Measurements from ENCODE around the gene TRAPPC5. TPM values are rescaled to one million over a fixed set of nuclear protein-coding genes. Genes with fewer than 3 reads are reported as not detected.

Gene TRAPPC5
- total RNA-seq, 2 donors from 2014 or later, result 71.9 to 83.5 TPM

- intact Hi-C loops (cut with DNase I), result no loop called here
- DNase-seq (ENCODE audit: low spot score), result no peak
Measured at GRCh38 chr19:7644550-7644877, 36.1 kb upstream of the TRAPPC5 start.

DNA sequence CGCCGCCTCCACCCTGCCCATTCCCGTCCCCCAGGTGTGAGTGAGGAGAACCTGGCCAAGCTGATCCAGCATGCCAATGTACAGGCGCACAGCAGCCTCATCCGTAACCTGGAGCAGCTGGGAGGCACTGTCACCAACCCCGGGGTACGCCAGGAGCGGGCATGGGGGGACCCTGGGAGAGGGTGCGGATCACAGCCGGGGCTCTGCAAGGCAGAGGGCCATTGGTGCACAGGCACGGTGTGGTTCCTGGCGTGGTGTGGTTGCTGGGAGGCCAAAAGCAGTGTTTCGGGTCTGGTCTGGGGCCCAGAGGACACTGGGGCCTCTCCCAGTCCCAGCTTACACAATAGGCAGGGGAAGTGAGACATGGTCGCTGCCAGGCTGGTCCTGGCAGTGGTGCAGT lies 35.5 kb upstream of the TRAPPC5 start:
- DNase-seq (ENCODE audit: low spot score), result no peak
- intact Hi-C loops (cut with DNase I), result no loop called here

GRCh38 chr19:7645656-7646425 lies 34.8 kb upstream of the TRAPPC5 start:
- DNase-seq (ENCODE audit: low spot score), result no peak
- intact Hi-C loops (cut with DNase I), result no loop called here

DNA sequence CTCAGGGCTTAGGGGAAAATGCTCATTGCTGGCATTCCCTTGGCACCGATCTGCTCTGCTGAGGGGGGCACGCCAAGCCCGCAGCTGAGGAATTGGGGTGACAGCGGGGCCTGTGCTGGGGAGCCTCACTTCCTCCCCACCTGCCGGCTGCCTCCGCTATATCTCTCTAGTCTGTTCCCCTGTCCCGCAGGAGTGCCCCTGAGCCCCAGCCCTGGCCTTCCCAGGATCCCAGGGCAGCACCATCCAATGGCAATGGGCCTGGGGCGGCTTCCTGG lies 34.3 kb upstream of the TRAPPC5 start:
- DNase-seq (ENCODE audit: low spot score), result no peak
- intact Hi-C loops (cut with DNase I), result no loop called here

- intact Hi-C loops (cut with DNase I), result no loop called here
Measured at GRCh38 chr19:7647156-7647555, 33.5 kb upstream of the TRAPPC5 start.

DNA sequence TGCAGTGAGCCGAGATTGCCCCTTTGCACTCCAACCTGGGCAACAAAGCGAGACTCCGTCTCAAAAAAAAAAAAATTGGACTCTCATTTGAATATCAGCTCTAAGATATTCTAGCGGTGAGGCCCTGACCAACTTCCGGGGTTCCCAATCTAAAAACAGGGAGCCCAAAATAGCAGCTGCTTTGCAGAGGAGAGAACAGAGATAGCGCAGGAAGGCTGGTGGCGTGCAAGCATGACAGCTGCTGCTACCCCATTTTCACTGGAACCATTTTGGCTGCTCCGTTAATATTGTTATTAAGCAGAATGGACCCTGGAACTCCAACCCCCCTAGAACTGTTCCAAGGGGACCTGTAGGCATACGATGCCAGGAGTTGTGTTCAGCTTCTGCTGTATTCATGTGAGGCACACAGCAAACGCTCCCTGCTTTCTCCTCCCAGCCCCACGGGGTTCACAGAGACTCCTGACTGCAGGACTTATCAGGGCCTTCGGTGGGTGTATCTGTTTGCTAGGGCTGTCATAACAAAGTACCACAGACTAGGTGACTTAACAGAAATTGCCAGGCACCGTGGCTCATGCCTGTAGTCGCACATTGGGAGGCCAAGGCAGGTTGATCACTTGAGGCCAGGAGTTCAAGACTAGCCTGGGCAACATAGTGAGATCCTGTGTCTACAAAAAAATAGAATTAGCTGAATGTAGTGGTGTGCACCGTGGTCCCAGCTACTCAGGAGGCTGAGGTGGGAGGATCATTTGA lies 32.2 kb upstream of the TRAPPC5 start:
- no peak for DNase-seq (ENCODE audit: low spot score)
- intact Hi-C loops (cut with DNase I), result no loop called here

More at GRCh38 chr19:7647156-7647555, 33.5 kb upstream of the TRAPPC5 start:
- DNase-seq (ENCODE audit: low spot score), result no peak

- no peak for DNase-seq (ENCODE audit: low spot score)
- intact Hi-C loops (cut with DNase I), result loop anchor here in 1 of 2 donors (5.0 kb wide), 1 partner anchor 152 kb away; no protein-coding TSS in a partner anchor
Measured at GRCh38 chr19:7650148-7650547, 30.5 kb upstream of the TRAPPC5 start.

DNA sequence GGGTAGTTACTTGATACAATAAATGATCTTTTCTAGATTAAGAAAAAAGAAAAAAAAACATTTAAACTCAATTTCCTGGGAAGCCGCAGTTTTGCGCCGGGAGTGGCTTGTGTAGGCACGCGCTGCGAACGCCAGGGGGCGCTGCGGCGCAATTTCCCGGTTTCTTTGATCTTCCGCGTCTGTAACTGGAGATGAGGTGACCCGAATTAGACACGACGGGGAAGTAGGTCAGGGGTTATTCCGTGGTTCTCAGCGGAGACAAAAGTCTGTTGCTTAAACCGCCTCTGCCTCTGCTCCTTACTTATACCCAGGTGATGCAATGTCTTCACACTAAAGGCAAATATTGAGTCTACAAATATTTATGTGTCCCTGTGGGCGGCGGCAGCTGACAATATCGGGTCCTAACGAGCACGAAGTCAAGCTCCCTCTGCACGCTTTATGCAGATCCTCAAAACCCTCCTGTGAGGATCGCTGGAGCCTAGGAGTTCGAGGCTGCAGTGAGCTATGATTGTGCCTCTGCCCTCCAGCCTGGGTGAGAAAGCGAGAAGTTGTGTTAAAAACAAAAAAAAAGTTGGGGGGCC lies 28.5 kb upstream of the TRAPPC5 start:
- peak; percentile 96 for DNase-seq (ENCODE audit: low spot score)
- intact Hi-C loops (cut with DNase I), result loop anchor here in 1 of 2 donors (5.0 kb wide), 1 partner anchor 150 kb away; no protein-coding TSS in a partner anchor

DNA sequence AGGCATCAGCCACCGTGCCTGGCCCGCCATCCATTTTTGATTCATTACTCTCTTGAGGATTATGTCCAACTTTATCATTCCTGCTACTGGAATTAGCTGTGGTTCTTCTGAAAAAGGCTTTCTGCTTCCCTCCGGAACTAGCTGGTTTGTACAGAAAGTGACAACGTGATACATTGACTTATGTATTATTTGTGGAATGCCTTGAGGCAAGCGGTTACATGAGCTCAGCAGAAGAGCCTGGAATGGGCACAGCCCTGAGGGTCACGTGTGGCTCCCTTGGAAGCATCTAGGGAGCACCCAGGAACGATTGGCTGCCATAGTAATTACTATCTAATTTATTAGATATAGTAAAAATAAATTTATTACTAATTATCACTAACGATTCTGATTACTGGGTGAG lies 26.2 kb upstream of the TRAPPC5 start:
- intact Hi-C loops (cut with DNase I), result loop anchor here in 1 of 2 donors (5.0 kb wide), 1 partner anchor 148 kb away; no protein-coding TSS in a partner anchor
- DNase-seq (ENCODE audit: low spot score), result no peak

- intact Hi-C loops (cut with DNase I), result no loop called here
- DNase-seq (ENCODE audit: low spot score), result no peak
Measured at GRCh38 chr19:7655581-7655980, 25.1 kb upstream of the TRAPPC5 start.

DNA sequence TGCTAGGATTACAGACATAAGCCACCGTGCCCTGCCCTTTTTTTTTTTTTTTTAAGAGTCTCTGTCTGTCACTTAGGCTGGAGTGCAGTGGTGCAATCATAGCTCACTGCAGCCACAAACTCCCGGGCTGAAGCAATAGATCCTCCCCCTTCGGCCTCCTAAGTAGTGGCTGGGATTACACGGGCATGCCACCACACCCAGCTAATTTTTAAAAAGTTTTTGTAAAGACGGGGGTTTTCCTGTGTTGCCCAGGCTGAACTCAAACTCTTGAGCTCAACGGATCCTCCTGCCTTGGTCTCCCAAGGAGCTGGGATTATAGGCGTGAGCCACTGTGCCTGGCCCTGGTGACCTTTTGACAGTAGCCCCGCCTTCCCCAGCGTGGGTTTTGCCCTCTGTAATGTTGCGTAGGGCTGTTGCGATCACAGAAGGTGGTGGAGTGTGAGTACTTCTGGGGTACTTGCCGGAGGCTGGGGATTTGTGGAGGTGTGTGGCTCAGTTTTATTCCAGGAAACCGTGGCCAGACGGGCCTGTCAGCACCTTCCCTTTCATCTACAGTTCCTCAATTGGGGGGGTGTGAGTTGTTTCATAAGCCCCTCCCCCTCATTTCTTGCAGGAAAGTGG lies 23.4 kb upstream of the TRAPPC5 start:
- intact Hi-C loops (cut with DNase I), result no loop called here
- DNase-seq (ENCODE audit: low spot score), result no peak

DNA sequence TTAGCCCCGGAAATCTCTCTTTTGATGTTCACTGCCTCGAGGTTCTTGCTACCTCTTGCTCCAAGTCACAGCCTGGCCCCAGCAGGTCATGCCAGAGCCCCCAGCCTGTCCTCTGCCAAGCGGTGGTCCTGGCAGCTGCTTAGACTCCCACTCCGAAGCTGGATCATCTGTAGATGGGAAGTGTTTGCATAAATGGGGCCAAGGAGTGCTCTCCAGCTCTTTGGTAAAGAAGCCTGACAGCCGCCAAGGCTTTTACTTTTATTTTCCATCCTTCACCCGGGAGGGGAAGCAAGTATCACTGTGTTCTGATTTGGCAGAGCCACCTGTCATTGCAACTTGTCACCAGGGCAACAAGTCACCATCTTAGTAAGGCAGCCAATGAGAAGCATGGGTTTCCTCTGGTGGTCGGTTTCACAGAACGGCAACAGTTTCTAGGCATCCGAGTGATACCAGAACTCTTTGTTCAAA lies 22.4 kb upstream of the TRAPPC5 start:
- no peak for DNase-seq (ENCODE audit: low spot score)
- intact Hi-C loops (cut with DNase I), result no loop called here

- intact Hi-C loops (cut with DNase I), result no loop called here
- DNase-seq (ENCODE audit: low spot score), result no peak
Measured at GRCh38 chr19:7661744-7662538, 18.7 kb upstream of the TRAPPC5 start.

DNA sequence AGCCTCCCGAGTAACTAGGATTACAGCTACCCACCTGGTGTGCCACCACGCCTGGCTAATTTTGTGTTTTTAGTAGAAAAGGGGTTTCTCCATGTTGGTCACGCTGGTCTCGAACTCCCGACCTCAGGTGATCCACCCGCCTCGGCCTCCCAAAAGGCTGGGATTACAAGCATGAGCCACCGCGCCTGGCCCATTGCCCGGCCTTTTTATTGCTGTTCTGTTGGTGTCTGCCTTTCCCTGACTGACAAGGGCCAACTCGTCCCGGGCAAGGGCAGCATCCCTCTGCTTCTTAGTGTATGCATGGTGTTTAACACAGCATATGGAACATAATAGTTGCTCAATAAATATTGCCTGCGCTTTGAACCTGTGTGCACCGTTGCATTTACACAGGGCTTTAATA lies 18.0 kb upstream of the TRAPPC5 start:
- DNase-seq (ENCODE audit: low spot score), result no peak
- intact Hi-C loops (cut with DNase I), result no loop called here

- intact Hi-C loops (cut with DNase I), result no loop called here
- no peak for DNase-seq (ENCODE audit: low spot score)
Measured at GRCh38 chr19:7663706-7664105, 16.9 kb upstream of the TRAPPC5 start.

- no peak for DNase-seq (ENCODE audit: low spot score)
- intact Hi-C loops (cut with DNase I), result no loop called here
Measured at GRCh38 chr19:7665076-7665475, 15.6 kb upstream of the TRAPPC5 start.

DNA sequence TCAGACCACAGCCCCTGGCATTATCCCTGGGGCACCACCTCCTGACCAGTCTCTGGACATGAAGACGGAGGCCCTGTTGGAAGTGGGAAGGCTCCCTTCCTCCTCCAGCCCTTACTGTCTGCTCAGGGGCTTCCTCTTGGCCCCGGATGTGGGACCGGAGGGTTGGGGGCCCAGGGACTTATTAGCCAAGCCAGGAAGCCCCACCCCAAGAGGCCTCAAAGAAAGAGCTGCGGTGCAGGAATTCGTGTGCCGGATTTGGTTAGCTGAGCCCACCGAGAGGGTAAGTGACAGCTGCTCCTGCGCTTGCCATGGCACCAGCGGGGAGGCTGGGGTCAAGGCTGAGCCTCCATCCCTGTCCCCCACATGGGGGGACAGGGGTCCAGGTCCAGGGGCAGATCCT lies 11.8 kb upstream of the TRAPPC5 start, which contains the start of gene RETN:
TSS of gene RETN (plus strand) at position 208 of the 400 bp plus-strand sequence. CDS start 278 bp downstream, outside the sequence.
- no peak for DNase-seq (ENCODE audit: low spot score)
- intact Hi-C loops (cut with DNase I), result no loop called here

- DNase-seq (ENCODE audit: low spot score), result no peak
- intact Hi-C loops (cut with DNase I), result loop anchor here in 1 of 2 donors (2.0 kb wide), 1 partner anchor 263 kb away; no protein-coding TSS in a partner anchor
Measured at GRCh38 chr19:7669641-7670040, 11.0 kb upstream of the TRAPPC5 start.
